UCSD-AML1 (cell line): ENCODE data around the gene PIAS4.
"Not testable (repeated sequence)": the region's sequence is repeated elsewhere in the genome, so short reads cannot be mapped to it uniquely, and the experiment has no call there.

Experiments used
- DNase-seq: peaks from one replicate; lab custom pipeline; 2025; ENCODE audit not compliant: unreplicated experiment; lab: John Stamatoyannopoulos, UW

PIAS4 gene

GRCh38 chr19:3998667-3999412 lies 8.7 kb upstream of the PIAS4 start:
- not testable (repeated sequence) for DNase-seq

GRCh38 chr19:4000798-4001197 lies 6.7 kb upstream of the PIAS4 start:
- not testable (repeated sequence) for DNase-seq

- DNase-seq: not testable (repeated sequence)
Measured at GRCh38 chr19:4005436-4005835, 2.1 kb upstream of the PIAS4 start.

DNA sequence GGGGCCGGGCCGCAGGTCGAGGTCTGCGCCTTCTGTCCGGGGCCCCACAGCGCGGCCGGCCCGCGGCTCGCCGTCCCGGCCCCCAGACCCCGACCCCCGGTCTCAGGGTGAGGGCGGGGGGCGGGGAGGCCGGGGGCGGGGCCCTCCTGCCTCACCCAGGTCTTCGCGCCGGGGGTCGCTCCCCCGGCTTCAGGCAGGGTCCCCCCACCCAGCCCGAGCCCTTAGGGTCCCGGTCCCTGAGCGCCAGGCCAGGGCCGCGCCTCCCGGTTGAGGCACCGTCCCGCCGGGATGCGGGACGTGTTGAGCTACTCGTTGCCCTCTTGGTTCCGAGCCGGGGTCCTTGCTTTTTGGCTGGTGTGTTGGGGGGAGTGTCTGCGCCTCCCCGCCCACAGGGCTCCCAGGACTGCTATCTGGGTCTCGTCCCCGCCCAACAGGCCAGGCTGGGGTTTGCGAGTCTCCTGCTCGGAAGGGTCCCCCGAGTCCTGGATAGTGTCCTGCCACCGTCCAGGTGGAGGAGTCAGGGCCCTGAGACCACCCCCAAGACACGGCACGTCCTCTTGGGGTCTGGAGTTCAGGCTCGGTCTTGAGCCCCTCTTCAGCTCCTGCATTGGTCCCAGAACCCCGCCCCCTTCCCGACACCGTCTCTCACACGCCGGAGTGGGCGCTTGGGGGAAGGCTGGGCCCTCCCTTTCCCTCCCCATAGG lies 452 bp downstream of the PIAS4 start:
- DNase-seq: peak; percentile 25

DNA sequence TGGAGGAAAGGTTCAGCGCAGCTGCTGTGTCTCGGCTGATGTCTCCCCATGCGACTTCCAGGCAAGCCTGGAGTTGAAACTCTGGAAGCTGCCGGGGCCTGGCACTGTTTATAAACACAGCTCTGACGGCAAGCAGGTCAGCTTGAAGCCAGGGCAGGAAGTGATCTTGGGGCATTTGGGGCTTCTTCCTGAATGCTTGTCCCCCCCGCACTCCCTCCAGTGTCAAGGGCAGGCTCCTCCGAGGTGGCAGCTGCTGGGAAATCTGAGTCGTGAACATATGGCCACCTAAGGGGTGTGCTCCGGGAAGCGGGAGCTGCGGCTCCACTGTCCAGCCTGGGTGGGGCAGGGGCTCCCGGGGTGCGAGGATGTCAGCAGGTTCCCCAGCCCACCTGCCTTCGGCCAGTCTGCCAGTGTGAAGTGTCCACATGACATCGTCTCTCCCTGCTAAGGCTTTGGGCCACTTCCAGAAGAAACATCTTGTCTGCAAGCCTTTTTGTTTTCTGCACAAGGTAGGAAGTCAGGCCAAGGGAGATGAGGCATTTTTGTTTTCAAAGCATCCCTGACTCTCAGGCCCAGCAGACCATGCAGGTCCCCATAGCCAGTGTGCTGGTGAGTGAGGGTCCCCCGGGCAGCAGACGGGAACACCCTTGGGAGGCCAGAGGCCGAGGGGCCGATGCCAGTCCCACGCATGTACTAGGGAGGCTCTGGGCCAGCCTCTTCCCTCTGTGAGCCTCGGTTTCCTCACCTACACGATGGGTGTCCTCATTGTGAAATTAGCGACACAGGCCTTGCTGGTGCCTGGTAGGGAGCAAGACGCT lies 2.7 kb downstream of the PIAS4 start:
- DNase-seq: no peak

DNA sequence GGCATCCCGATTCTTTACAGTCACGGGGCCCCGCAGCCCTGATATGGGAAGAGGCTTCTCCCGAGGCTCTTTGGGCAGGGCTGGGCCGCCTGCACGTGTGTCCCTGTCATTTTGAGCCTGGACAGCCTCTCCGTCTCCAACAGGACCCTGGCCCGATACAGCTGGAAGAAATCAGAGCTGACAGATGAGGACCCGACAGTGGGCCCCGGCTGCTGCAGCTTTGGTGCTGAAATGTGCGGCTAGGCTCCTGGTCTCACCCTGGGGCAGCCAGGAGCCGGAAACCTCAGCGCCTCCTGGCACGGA lies 3.2 kb downstream of the PIAS4 start:
- no peak for DNase-seq

DNA sequence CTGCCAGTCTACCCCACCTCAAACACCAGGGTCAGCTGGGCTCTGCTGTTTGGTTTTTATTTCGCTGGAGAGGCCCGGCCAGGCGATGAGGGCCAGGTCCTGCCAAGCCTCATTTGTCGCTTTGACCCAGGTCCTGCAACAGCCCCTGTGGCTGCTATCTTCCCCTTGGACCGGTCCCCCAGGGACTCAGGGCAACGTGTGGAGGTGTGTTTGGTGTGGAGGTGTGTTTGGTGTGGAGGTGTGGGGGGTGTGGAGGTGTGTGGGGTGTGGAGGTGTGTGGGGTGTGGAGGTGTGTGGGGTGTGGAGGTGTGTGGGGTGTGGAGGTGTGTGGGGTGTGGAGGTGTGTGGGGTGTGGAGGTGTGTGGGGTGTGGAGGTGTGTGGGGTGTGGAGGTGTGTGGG lies 3.9 kb downstream of the PIAS4 start:
- not testable (repeated sequence) for DNase-seq

DNA sequence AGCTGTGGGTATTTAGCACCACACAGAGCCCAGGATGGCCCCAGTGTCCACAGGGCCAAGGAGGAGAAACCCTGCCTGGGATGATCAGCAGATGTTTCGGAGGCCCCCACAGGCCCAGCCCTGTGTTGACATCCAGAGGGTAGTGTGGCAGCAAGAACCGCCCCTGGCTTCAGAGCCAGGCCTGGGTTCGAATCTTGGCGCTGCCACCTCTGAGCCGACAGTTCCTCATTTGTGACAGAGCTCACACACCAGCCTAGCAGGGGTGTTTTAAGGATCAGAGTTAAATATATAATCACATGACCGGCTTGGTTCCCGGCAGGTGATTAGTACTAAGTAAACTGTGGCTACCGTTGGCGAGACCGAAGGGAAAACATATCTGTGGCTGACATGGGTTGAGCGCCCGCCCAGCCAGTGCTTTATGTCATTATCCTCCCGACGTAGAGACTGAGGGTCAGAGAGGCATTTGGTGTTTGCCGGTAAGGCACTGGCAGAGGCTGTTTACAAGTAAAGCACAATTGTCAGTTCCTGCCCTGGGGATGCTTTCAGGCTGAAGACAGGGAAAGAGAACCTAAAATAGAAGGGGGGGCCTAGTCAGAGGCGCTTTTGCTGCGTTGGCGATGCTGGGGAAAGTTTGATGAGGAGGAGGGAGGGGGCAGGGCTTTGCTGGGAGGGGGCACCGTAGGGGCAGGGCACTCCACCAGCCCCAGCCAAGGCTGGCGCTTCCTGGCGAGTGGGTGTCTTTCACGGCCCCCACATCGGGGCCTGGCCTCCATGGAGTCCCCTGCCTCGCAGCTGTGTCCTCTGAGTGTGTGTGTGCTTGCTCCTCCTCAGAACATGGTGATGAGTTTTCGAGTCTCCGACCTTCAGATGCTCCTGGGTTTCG lies 4.8 kb downstream of the PIAS4 start:
- no peak for DNase-seq

DNA sequence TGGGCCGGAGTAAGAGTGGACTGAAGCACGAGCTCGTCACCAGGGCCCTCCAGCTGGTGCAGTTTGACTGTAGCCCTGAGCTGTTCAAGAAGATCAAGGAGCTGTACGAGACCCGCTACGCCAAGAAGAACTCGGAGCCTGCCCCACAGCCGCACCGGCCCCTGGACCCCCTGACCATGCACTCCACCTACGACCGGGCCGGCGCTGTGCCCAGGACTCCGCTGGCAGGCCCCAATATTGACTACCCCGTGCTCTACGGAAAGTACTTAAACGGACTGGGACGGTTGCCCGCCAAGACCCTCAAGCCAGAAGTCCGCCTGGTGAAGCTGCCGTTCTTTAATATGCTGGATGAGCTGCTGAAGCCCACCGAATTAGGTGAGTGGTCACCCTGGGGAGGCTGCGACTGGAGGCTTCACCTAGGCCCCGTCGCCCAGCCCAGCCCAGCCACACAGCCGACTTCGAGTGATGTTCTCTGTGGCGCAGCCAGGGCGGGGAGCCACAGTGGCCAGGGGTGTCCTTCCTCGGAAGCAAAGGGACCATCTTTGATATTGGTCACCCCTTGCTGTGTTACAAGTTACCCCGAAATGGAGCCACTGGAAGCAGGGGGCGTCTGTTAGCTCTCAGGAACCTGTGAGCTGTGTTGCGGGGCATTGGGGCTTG lies 5.6 kb downstream of the PIAS4 start:
- DNase-seq: no peak

GRCh38 chr19:4013886-4014540 lies 6.5 kb downstream of the PIAS4 start:
- DNase-seq: no peak

DNA sequence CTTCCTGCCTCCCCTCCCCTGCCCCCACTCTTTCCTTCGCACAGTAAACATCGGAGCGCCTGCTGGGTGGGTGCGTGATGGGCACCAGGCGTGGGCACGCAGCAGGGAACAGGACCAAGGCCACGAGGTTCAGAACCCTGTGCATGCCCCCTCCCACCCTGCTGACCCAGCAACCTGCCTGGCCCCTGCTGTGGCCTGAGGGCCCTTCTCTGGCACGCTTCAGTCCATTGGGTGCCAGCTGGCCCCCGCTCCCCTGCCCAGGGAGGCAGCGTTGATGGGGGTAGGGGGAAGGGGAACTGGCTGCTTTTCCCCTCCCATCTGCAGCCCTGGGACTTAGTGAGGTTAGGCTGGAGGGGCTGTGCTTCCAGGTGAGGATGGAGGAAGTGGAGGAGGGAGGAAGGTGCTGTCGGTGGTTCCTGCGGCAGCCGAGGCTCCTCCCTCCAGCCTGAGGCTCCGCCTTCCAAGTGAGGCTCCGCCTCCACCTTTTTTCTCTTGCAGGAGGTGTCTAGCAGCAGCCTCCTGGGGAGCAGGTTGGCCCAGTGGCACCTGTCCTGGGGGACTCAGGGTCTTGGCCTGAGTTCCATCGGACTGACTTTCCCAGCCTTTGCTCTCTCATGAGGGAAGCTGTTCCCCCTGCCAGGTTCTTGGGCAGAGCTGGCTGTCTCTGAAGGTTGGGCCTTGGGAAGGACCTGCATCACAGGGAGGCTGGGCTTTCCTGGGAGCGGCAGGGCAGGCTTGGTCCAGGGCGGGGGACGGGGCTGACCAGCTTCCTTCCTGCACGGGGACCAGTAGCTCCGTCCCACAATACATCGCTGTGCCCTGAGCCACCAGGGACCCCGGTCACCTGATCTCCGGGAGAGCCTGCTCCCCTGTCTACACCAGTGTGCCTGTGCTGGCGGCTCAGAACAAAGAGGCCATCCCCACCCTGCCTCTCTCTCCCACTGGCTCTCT lies 7.3 kb downstream of the PIAS4 start:
- DNase-seq: no peak

DNA sequence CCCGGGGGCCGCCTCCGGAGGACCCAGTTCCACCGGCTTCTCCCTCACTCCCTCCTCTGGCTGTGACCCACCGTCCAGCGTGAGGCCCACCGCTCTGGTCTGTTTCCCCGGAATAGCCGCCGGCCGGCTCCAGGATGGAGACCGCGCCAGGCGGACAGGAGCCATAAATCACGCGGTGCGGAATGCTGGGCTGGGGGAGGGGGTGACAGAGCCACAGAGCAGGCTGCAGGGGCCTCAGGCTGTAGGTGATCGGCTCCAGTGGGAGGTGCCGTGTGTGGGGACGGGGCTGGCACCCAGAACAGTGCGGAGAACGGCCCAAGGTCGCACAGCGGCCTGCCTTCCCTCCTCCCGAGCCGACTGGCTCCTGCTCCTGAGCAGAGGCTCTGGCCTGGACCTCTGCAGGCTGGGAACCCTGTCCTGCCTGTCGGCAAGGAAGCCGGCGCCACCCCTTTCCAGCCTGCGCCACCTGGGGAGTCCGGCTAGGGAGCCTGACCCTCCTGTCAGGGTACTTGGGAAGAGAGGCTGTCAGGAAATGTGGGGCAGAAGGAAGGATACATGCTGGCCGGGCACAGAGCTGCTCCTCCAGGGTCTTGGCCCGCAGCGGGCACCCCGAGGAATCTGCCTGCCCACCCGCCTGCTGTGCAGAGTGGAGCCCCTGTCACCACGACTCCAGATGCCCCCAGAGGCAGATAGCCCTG lies 8.3 kb downstream of the PIAS4 start:
- no peak for DNase-seq

GRCh38 chr19:4016486-4016885 lies 8.9 kb downstream of the PIAS4 start:
- DNase-seq: no peak

- no peak for DNase-seq
Measured at GRCh38 chr19:4016903-4017638, 9.5 kb downstream of the PIAS4 start.

GRCh38 chr19:4018140-4018613 lies 10.6 kb downstream of the PIAS4 start:
- no peak for DNase-seq

- DNase-seq: no peak
Measured at GRCh38 chr19:4018775-4019504, 11.4 kb downstream of the PIAS4 start.

GRCh38 chr19:4019578-4019977 lies 12.0 kb downstream of the PIAS4 start:
- no peak for DNase-seq
